HG03039 (cell line): ENCODE data around the gene WDHD1.
"Not testable (repeated sequence)": the region's sequence is repeated elsewhere in the genome, so short reads cannot be mapped to it uniquely, and the experiment has no call there.

ENCODE experiments used
- ATAC-seq: cut with Tn5 transposase; IDR thresholded peaks from one replicate; pipeline ENCODE4 v1.9.1; 2021; ENCODE audit warnings: mild to moderate bottlenecking, moderate library complexity; ENCODE audit not compliant: unreplicated experiment

WDHD1 gene

GRCh38 chr14:54974788-54975414 is 52.0 kb downstream of the WDHD1 start:
- no peak for ATAC-seq

GRCh38 chr14:54967496-54967895 is 59.4 kb downstream of the WDHD1 start:
- no peak for ATAC-seq

- no peak for ATAC-seq
Measured at GRCh38 chr14:54955143-54955542, 71.8 kb downstream of the WDHD1 start.

- not testable (repeated sequence) for ATAC-seq
Measured at GRCh38 chr14:54953609-54954008, 73.3 kb downstream of the WDHD1 start.

- not testable (repeated sequence) for ATAC-seq
Measured at GRCh38 chr14:54952803-54953202, 74.1 kb downstream of the WDHD1 start.

- ATAC-seq, result no peak
Measured at GRCh38 chr14:54947230-54947629, 79.7 kb downstream of the WDHD1 start.

GRCh38 chr14:54946500-54946899 is 80.4 kb downstream of the WDHD1 start:
- ATAC-seq, result no peak

GRCh38 chr14:54944737-54945391 is 82.0 kb downstream of the WDHD1 start:
- no peak for ATAC-seq

GRCh38 chr14:54942913-54943312 is 84.0 kb downstream of the WDHD1 start:
- ATAC-seq, result no peak

GRCh38 chr14:54936816-54937215 is 90.1 kb downstream of the WDHD1 start:
- no peak for ATAC-seq

GRCh38 chr14:54935958-54936357 is 90.9 kb downstream of the WDHD1 start:
- no peak for ATAC-seq

GRCh38 chr14:54935100-54935499 is 91.8 kb downstream of the WDHD1 start:
- no peak for ATAC-seq

- no peak for ATAC-seq
Measured at GRCh38 chr14:54933006-54933405, 93.9 kb downstream of the WDHD1 start.

- no peak for ATAC-seq
Measured at GRCh38 chr14:54931598-54932340, 95.1 kb downstream of the WDHD1 start.

- no peak for ATAC-seq
Measured at GRCh38 chr14:54931101-54931500, 95.8 kb downstream of the WDHD1 start.

GRCh38 chr14:54929556-54929955 is 97.3 kb downstream of the WDHD1 start:
- ATAC-seq, result no peak

GRCh38 chr14:54928216-54928615 is 98.7 kb downstream of the WDHD1 start:
- ATAC-seq, result no peak

GRCh38 chr14:54927551-54927950 is 99.3 kb downstream of the WDHD1 start:
- ATAC-seq, result no peak

GRCh38 chr14:54926570-54926969 is 100.3 kb downstream of the WDHD1 start:
- not testable (repeated sequence) for ATAC-seq

- ATAC-seq, result no peak
Measured at GRCh38 chr14:54922598-54922997, 104.3 kb downstream of the WDHD1 start.

- no peak for ATAC-seq
Measured at GRCh38 chr14:54920052-54920451, 106.8 kb downstream of the WDHD1 start.

- no peak for ATAC-seq
Measured at GRCh38 chr14:54919330-54919729, 107.6 kb downstream of the WDHD1 start.
